HG02938 (cell line): ENCODE results near the gene FARSA.
"Not testable (repeated sequence)": the region's sequence is repeated elsewhere in the genome, so short reads cannot be mapped to it uniquely, and the experiment has no call there.

Experiments
- ATAC-seq: cut with Tn5 transposase; IDR thresholded peaks from one replicate; pipeline ENCODE4 v1.9.1; 2021; ENCODE audit warnings: mild to moderate bottlenecking, moderate library complexity; ENCODE audit not compliant: unreplicated experiment

The FARSA gene

DNA sequence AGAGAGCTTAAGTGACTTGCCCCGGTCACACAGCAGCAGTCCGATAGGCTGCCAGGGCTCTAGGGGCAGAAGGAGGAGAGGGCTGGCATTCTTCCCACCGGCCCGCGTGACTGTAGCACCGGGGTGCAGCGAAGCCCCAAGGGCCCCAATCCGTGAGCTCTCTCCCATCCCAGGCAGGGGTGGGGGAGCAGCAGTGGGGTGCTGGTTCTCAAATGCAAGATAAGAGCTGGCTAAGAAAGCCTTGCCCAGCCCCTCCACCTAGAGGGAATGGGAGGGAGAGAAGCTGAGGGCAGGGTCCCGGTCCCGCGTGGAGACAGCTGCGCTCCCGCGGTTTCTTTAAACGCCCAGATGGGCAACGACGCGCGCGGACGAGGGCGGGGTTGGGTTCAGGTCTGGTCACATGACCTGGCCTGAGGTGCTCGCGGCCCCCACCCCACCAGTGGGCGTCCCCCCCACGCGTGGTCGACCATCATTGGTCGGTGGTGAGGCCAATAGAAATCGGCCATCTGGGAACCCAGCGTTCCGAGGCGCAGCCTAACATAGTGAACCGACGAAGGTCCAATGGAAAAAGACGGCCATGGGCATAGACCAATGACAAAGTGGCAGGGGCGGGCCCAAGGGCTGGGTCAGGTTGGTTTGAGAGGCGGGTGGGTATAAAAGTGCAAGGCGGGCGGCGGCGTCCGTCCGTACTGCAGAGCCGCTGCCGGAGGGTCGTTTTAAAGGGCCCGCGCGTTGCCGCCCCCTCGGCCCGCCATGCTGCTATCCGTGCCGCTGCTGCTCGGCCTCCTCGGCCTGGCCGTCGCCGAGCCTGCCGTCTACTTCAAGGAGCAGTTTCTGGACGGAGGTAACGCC lies 4.6 kb upstream of the FARSA start, which contains the start of gene CALR:
TSS of gene CALR (plus strand) at position 683 of the 852 bp plus-strand sequence. CDS start at position 754, 71 bp downstream.
- ATAC-seq = peak; percentile 86

DNA sequence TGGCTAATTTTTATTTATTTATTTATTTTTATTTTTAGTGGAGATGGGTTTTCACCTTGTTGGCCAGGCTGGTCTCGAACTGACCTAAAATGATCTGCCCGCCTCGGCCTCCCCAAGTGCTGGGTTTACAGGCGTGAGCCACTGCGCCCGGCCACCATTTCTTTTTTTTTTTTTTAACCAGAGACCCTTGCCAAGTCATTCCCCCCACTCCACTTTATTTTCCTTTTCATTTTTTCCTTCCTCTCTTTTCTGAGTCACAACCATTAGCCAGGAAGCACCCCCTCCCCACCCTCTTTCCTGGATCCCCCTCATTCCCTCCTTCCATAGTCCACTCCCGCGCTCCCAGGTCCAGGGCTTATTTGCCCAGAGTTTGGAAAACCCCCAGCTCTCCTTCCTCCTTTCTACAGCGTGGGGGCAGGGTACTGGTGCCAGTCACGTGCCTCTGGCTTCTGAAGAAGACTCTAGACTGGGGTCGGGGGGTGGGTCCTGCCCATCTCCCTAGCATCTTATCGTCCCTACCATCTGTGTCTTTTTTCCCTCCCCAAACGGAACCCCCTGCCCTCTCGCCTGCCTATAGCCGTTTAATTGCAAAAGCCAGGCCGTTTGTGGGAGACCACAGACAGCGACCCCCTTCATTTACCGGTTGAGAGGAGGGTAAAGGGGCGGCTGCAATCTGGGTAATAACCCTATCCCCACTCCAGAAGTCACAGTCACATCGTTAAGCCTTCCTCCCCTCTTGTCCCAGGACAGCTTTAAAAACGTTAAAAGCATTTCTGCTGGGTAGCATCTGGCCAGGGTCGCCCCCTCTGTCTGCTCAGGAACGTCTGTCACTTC lies 3.8 kb upstream of the FARSA start:
- no peak for ATAC-seq

DNA sequence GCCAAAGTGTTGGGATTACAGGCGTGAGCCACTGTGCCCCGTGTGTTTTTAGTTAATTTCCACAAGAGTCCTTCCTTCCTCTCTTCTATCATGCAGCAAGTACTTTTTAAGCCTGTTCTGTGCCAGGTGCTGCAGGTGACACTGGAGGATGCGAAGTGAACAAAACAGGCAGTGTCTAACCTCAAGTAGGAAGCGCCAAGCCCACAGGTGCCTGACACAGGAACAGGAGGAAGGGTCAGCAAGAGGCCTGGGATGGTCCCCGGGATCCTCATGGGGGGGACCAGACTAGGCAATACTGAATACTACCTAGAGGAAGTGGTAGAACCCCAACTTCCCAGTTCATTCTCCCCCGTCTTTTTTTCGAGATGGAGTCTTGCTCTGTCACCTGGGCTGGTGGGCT lies 3.1 kb upstream of the FARSA start:
- no peak for ATAC-seq

DNA sequence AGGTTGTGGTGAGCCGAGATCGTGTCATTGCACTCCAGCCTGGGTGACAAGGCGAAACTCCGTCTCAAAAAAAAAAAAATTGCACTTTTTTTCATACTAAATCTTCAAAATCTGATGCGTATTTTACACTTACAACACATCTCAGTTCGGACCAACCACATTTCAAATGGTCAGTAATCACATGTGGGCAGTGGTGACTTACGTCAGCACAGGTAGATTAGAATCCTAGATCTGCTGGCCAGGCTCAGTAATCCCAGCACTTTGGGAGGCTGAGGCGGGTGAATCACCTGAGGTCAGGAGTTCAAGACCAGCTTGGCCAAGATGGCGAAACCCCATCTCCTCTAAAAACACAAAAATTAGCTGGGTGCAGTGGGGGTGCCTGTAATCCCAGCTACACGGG lies 1.6 kb upstream of the FARSA start:
- ATAC-seq = no peak

DNA sequence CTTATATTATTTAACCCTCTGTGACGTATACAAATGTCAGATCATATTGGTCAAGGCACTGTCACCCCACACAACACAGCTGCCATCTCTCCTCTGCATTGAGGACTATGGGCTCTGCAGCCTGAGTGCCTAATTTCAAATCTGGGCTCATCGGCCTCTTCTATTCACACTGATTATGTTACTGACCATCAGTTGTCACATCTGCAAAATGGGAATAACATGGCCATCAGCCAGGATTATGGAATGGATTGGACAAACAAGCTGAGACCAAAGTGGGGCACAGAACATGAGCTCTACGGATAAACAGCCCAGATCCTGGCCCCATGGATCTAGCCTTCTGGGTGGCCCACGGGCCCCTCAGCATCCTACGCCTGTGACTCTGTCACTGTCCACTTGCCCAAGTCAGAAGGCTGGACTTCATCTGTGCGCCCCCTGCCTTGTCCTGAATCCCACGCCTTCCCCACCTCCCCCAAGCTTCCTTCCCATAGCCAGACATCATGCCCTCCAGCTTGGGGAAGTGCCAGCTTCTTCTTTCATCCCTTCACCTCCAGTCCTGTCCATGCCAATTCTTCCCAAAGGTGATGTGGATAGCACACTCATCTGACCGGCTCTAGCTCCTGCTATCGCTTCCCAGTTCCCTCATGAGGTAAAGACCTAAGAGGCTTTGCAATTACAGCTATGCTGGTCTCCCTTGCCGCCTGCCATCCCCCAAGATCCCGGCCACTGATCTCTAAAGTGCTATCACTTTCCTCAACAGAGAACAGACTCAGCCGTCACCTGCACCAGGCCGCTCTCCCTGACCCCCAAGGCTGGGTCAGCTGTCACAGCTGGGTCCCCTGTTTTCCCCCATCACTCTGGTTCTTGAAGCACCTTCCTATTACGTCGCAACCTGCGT lies 872 bp downstream of the FARSA start:
- ATAC-seq = no peak

DNA sequence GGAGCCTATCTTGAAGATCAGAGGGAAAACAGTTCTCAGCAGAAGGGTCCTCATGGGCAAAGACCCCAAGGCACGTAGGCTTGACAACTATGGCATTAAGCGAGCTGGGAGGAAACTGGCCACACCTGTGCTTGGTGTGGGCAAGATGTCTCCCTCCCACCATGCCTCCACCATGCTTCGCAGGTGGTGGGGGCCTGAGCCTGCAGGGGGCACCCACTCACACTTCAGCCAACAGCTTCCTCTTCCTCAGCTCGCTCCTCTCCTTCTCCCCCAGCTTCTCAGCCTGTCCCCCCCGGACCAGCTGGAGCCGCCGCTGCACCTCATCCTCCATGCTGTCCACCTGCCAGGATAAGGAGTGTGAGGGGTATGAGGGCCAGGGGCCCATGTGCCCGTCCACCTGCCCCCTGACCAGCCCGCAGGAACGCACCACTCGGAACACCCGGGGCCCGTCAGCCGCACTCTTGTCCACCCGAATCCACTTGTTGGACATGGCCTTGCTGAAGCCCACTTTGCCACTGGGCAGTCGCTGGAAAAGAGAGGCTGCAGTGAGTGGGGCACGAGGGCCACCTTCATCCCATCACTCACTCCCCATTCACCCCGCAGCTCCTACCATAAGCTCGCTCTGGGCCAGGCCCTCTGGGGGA lies 3.4 kb downstream of the FARSA start:
- no peak for ATAC-seq

DNA sequence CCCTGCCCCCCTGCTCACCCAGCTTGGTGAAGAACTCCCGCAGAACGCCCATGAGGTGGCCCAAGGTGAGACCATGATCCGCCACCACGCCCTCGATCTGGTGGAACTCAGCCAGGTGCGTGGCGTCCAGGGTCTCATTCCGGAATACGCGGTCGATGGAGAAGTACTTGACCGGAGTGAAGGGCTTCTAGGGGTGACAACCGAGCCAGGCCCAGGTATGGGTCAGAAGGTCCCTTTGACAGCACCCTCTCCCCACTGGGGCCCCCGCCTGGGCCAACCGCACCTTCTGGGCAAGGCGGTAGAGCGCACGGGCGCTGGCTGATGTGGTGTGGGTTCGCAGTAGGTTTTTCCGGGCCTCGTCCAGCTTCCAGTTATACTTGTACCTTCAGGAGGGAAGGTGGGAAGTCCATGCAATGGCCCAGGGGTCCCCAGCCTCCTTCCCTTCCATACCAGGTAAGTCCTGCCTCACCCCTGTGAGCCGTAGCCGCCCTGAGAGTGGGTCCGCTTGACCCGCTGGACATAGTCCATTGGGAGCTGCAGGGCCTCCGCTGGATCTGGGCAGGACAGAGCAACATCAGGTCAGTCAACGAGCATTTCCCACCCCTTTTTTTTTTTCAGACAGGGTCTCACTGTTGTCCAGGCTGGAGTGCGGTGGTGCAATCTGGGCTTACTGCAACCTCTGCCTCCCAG lies 8.7 kb downstream of the FARSA start:
- ATAC-seq = no peak

DNA sequence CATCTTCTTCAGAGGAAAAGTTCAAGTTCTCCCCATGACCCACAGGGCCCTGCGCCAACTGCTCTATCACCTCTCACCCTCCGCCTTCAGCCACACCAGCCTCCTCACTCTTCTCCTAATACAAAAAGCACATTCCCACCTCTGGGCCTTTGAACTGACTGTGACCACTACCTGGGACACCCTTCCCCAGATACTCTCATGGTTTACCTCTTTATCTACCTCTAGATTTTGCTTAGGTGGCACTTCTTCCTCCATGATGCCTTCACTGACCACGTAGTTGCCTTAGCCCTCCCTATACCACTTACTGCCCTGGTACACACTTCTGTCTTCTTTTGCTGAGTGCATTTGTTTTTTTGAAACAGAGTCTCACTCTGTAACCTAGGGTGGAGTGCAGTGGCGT lies 10.6 kb downstream of the FARSA start:
- no peak for ATAC-seq

DNA sequence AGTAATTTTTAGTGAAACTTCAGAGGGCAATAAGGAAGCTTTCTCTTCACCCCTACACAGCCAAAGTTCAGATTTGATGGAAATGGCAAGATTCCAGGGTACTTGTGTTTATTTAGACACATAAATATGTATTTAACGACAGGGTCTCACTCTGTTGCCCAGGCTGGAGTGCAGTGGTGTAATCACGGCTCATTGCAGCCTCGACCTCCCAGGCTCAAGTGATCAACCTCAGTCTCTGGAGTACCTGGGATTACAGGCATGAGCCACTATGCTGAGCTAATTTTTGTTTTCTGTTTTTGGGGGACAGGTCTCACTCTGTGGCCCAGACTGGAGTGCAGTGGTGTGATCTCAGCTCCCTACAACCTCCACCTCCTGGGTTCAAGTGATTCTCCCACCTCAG lies 12.5 kb downstream of the FARSA start:
- no peak for ATAC-seq

DNA sequence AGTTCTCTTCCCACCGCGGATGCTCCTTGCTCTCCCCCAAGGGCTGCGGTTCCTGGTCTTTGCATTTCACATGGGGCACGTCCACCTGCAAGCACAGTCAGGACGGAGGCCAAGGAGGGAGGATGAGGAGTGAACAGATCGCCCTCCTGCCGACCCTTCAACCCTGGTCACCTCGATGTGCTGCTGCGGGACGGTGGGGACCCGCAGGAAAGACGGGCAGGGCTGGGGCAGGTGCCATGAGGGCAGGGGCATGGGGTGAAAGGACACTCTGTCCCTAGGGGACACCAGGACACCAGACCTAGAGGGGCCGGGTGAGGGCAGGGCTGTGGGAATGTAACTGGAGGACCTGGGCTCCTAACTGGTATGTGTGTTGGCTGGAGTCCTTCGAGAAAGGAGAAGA lies 15.3 kb downstream of the FARSA start:
- no peak for ATAC-seq

DNA sequence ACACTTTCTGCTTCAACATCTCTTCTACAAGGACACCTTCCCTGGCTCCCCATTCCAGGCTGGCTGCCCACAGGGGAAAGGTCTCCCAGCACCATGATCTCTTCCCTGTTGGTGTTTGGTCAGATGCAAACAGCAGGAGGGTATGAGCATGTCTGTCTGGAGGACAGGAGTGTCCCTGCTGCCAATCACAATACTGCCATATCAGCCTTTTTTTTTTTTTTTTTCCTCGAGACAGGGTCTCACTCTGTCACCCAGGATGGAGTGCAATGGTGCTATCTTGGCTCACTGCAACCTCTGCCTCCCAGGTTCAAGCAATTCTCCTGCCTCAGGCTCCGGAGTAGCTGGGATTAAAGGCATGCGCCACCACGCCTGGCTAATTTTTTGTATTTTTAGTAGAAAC lies 17.7 kb downstream of the FARSA start:
- ATAC-seq = not testable (repeated sequence)

DNA sequence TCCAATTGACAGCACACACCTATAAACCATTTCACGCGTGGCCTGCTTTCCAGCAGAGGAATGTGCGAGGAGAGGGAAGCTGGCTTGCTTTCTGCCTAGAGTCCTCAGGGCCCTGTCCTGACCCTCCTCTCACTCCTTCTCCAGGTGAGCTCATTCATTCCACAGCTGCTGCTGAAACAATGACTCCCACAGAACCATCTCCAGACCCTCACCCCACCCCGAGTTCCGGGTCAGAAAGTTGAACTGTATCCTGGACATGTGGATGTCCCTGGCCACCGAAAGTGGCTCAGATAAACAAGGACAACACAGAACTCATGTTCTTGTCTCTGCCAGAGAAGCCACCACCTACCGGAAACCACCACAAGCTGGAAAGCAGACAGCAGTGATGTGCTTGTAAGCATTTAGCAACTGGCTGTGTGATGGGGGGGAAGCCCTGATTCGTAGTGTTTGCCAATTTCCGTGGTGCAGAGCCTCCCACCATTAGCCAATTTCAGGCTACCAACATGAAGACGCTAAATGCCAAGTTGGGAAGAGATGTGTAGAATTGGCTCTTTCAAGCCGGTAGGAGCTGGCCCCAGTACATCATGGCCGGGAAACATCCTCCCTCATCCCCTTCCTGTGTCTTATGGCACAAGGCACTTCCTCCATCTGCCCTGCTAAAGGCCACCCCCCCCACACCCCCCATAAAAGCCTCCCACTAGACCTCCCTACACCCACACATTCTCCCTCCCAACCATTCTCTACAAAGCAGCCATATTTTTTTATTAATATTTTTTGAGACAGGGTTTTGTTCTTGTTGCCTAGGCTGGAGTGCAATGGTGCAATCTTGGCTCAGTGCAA lies 19.4 kb downstream of the FARSA start:
- no peak for ATAC-seq

DNA sequence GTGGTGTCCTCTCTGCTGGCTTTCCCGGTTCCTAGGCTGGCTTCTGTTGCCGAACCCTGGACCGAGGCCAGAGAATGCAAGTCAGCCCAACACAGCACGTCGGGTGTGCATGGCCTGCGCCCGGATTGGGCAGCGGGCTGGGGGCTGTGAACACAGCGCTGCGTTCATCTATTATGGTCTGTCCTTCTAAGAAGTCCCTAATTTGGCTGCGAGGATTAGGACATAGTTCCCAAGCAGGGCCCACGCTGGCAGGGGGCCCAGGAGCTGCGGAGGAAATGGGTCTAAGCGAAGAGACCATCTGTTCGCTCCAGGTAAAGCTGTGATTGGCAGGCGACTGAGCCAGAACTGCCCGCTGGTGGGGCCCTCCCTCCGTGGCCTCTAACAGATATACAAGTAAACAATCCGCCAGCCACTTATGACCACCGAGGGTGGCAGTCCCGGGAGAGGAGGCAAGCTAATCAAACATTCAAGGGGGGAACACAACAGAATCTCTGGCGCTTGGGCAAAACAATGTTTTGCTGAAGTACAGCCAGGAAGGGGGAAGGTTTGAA lies 20.4 kb downstream of the FARSA start:
- ATAC-seq = no peak

DNA sequence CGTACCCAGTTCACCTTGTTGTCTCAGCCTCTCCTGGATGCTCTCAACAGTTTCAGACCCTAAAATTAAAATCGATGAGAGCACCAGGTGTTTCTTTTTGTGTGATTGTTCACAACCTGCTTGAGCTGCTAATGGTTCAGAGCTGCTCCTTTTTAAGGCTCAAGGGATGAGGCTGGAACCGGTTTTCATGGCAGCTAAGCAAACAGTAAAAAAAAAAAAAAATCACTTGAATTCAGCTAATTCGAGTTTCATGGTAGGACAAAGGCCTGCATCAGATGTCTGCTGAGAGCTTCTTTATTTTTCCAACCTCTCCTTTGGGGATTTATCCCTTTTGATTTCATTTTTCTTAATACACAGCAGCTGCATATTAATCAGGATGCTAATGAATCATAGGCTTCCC lies 20.9 kb downstream of the FARSA start:
- ATAC-seq = no peak

DNA sequence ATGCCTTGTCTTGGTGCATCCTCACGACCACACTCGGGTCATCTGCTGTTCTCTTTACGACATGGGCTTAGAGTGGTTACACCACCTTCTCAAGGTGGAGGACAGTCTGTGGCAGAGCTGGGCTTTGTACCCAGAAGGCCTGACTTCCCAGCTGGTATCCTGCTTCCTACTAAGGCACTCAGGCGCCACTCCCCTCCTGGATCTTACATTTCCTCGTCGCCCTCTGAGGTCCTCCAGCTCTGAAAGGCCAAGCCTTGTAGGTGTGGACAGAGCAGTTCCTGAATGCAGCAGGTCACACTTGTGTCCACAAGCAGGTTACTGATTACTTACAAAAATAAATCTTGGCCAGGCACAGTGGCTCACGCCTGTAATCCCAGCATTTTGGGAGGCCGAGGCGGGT lies 26.3 kb downstream of the FARSA start:
- ATAC-seq = no peak

DNA sequence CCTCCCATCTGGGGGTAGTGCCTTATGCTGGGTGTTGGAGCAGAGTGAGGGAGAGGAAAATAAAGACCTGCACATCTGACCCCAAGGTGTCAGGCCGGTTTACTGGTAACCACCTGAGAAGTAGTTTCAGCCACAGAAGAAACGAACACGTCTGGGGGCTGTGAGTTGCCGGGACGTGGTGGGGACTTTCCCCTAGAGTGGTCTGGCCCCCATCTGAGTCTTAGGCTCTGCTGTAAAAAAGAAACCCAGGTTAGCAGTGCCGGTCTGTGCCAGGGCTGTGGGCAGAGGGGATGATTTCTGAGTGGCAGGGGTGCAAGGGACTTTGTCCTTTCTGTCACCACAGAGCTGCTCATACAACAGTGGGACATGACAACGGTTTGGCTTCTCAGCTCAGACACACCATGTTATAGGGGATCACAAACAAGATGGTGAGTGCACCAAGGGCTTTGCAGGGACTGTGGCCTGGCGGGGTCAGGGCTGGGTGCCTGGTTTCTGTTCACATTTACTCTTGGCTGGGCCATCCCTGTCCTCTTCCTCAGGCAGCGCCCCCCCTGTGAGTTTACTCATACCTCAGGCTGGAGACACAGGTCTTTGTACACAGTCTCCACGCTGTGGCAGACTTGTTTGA lies 33.5 kb downstream of the FARSA start:
- ATAC-seq = no peak

DNA sequence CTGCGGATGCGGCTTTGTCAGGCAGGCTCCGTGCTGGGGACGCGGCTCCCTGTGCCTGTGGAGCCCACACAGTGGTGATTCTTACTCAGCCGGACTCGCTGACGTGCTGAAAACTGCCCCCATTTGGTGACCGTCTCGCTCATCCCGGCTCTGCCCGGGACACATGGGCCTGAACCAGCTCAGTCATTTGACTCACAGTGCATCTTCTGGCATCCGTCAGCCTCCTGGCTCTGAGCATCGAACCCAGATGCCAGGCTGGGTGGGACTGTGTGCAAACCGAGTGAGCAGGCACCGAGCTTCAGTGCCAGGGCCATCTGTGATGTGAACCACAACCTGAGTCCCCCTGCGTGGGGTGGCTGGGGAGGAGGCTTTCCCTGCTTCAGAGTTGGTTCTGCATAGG lies 37.1 kb downstream of the FARSA start:
- ATAC-seq = no peak

DNA sequence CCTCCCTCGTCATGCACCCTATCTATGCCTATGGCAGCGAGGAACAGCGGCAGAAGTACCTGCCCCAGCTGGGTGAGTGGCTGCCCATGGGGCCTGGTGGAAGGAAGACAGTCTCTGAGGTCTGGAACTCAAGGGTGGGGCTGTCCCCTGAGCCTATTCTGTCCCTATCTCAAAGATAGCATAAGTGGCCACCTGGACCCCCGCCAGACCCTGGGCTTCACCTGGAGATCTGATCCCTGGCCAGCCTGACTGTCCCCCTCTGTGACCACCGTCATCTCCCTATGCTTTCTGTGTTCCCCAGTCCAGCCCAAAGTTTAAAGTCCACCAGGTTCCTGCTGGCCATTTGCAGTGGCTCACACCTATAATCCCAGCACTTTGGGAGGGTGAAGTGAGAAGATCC lies 39.9 kb downstream of the FARSA start:
- no peak for ATAC-seq
